ENCODE results near the gene PIGR.

GRCh38 chr1:206883876-206884275, 62.4 kb downstream of the PIGR start:
- TF ChIP-seq MAX (IDR thresholded peaks at IDR 0.05) (no peak), POLR2A (IDR thresholded peaks at IDR 0.05; ENCODE audit: low read length) (no peak), ZNF302 (CRISPR knock-in tag; IDR thresholded peaks at IDR 0.05) (no peak), MAFK (IDR thresholded peaks at IDR 0.05; ENCODE audit: partially characterized antibody) (no peak), NPAS2 (CRISPR knock-in tag; IDR thresholded peaks at IDR 0.05; ENCODE audit: borderline replicate concordance) (no peak), CTCF (IDR thresholded peaks at IDR 0.05) (no peak), JUN (IDR thresholded peaks at IDR 0.05) (no peak), ELK1 (IDR thresholded peaks at IDR 0.05; ENCODE audit: low read depth, low read length) (no peak), RAD21 (conservative IDR thresholded peaks at IDR 0.05 in 1 of 2, IDR thresholded peaks at IDR 0.05 in 1 of 2) (no peak), REST (IDR thresholded peaks at IDR 0.05) (no peak), HOXA7 (CRISPR knock-in tag; IDR thresholded peaks at IDR 0.05) (no peak)
